Loucy (cell line): Measurements from ENCODE around the gene UPF2.

ENCODE experiments used
- H2AFZ ChIP-seq: fragments of 200-600 bp; sonication (generic); 2 replicates; pipeline ENCODE4 v1.6.0; 2016; ENCODE audit warnings: antibody characterized with exemption, mild to moderate bottlenecking, low read length, moderate library complexity
- H3F3A ChIP-seq: fragments of 200-600 bp; 2 replicates; pipeline ENCODE4 v1.6.0; 2016; ENCODE audit warnings: antibody characterized with exemption, low read depth, mild to moderate bottlenecking
- H3K27me3 ChIP-seq: fragments of 200-600 bp; sonication (generic); 2 replicates; pipeline ENCODE4 v1.6.1; 2014; ENCODE audit warnings: low read length, mild to moderate bottlenecking; ENCODE audit not compliant: insufficient read depth, poor library complexity, severe bottlenecking
- H3K36me3 ChIP-seq: fragments of 200-600 bp; sonication (generic); 2 replicates; pipeline ENCODE4 v1.6.1; 2016; ENCODE audit warnings: low read length; ENCODE audit not compliant: insufficient read depth
- H3K4me1 ChIP-seq: fragments of 200-600 bp; sonication (generic); 2 replicates; pipeline ENCODE4 v1.5.1; 2014; ENCODE audit warnings: low read length, mild to moderate bottlenecking; ENCODE audit not compliant: insufficient read depth, poor library complexity, severe bottlenecking
- H3K4me2 ChIP-seq: fragments of 200-600 bp; sonication (generic); 2 replicates; pipeline ENCODE4 v1.6.0; 2014; ENCODE audit warnings: antibody characterized with exemption, low read length, low read depth, mild to moderate bottlenecking; ENCODE audit not compliant: poor library complexity, severe bottlenecking
- H3K4me3 ChIP-seq: fragments of 200-600 bp; sonication (generic); 2 replicates; pipeline ENCODE4 v1.5.1; 2014; ENCODE audit warnings: low read length, mild to moderate bottlenecking, mixed read lengths; ENCODE audit not compliant: poor library complexity, severe bottlenecking
- H3K79me2 ChIP-seq: fragments of 200-600 bp; sonication (generic); 2 replicates; pipeline ENCODE4 v1.6.1; 2014; ENCODE audit warnings: low read length; ENCODE audit not compliant: insufficient read depth
- H3K9ac ChIP-seq: fragments of 200-600 bp; sonication (generic); 2 replicates; pipeline ENCODE4 v1.6.0; 2014; ENCODE audit warnings: mild to moderate bottlenecking, low read depth, low read length, moderate library complexity; ENCODE audit not compliant: poor library complexity, severe bottlenecking
- H3K9me2 ChIP-seq: fragments of 200-600 bp; sonication (generic); replicated peaks from 2 replicates; pipeline ENCODE4 v1.6.1; 2016; ENCODE audit warnings: low read depth, low read length, mixed read lengths
- H3K9me3 ChIP-seq: fragments of 200-600 bp; sonication (generic); 2 replicates; pipeline ENCODE4 v1.6.1; 2014; ENCODE audit warnings: mild to moderate bottlenecking, antibody characterized with exemption, low read length, low read depth; ENCODE audit not compliant: insufficient read depth
- H4K20me1 ChIP-seq: fragments of 200-600 bp; sonication (generic); 2 replicates; pipeline ENCODE4 v1.6.0; 2014; ENCODE audit warnings: antibody characterized with exemption, low read length, mild to moderate bottlenecking; ENCODE audit not compliant: insufficient read depth, poor library complexity, severe bottlenecking
- EZH2phosphoT487 ChIP-seq: fragments of 200-600 bp; IDR thresholded peaks from 2 replicates; pipeline ENCODE4 v1.6.1; 2018; ENCODE audit warnings: antibody characterized with exemption, mild to moderate bottlenecking, moderate library complexity, borderline replicate concordance
- TF ChIP-seq, protein P1 (sequence below): fragments of 200-600 bp; sonication (generic); conservative IDR thresholded peaks from 2 replicates; pipeline ENCODE4 v1.5.1; 2014; ENCODE audit warnings: mild to moderate bottlenecking, antibody characterized with exemption, low read length

UPF2 gene

DNA sequence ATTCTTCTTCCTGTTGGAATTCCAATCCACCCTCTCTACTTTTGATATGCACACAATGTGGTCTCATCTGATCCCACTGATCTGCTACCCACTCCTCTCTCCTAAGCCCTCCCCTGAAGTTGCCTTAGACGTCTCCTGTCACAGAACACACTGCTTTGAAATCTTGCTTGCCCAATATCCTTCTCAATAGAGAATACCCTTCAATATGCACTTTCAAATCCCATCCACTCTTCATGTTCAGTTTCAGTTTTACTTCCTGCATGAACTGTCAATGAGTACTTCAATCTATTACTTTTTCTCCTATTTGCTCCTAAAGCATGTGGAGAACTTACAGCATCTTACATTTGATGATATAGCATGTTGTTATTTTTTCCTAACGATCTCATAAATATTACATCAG lies 93.5 kb downstream of the UPF2 start:
- Histone ChIP-seq H2AFZ (no peak overlapping the region), H3K9me2 (no peaks in the 10 kb centered on the region), H3F3A (no peaks in the 10 kb centered on the region), H3K4me2 (no peak overlapping the region), H3K36me3 (peaks cover 48% of the 10 kb centered on the region), H3K9me3 (no peaks in the 10 kb centered on the region), H3K9ac (no peak overlapping the region), H3K27me3 (no peaks in the 10 kb centered on the region), H3K79me2 (no peaks in the 10 kb centered on the region), H3K4me3 (no peak overlapping the region), H4K20me1 (no peaks in the 10 kb centered on the region), H3K4me1 (no peaks in the 10 kb centered on the region)
- TF ChIP-seq, protein P1, sequence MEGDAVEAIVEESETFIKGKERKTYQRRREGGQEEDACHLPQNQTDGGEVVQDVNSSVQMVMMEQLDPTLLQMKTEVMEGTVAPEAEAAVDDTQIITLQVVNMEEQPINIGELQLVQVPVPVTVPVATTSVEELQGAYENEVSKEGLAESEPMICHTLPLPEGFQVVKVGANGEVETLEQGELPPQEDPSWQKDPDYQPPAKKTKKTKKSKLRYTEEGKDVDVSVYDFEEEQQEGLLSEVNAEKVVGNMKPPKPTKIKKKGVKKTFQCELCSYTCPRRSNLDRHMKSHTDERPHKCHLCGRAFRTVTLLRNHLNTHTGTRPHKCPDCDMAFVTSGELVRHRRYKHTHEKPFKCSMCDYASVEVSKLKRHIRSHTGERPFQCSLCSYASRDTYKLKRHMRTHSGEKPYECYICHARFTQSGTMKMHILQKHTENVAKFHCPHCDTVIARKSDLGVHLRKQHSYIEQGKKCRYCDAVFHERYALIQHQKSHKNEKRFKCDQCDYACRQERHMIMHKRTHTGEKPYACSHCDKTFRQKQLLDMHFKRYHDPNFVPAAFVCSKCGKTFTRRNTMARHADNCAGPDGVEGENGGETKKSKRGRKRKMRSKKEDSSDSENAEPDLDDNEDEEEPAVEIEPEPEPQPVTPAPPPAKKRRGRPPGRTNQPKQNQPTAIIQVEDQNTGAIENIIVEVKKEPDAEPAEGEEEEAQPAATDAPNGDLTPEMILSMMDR, result no peak
- TF ChIP-seq EZH2phosphoT487, result no peak

DNA sequence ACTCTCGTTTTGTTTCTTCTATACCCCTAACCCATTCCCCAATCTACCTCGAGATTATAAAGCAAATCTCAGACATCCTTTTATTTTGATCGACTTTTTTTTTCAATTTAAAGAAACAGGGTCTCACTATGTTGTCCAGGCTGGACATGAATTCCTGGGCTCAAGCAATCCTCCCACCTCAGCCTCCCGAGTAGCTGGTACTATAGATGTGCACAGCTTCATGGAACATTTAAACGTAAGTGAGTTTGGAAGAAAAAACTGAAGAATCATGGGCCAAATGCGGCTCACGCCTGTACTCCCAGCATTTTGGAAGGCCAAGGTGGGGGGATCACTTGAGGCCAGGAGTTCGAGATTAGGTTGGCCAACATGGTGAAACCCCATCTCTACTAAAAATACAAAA lies 96.0 kb downstream of the UPF2 start:
- H3K4me3 ChIP-seq, result no peak overlapping the region
- no peaks in the 10 kb centered on the region for H3K9me3 ChIP-seq
- no peaks in the 10 kb centered on the region for H3F3A ChIP-seq
- no peaks in the 10 kb centered on the region for H3K9me2 ChIP-seq
- H3K27me3 ChIP-seq, result no peaks in the 10 kb centered on the region
- H3K9ac ChIP-seq, result no peak overlapping the region
- TF ChIP-seq EZH2phosphoT487, result no peak
- TF ChIP-seq, protein P1, result no peak
- no peaks in the 10 kb centered on the region for H4K20me1 ChIP-seq
- H3K36me3 ChIP-seq, result peaks cover 56% of the 10 kb centered on the region
- H2AFZ ChIP-seq, result no peak overlapping the region
- H3K79me2 ChIP-seq, result no peaks in the 10 kb centered on the region
- no peaks in the 10 kb centered on the region for H3K4me1 ChIP-seq
- H3K4me2 ChIP-seq, result no peak overlapping the region

- Histone ChIP-seq H3K9ac (no peak overlapping the region), H3F3A (no peaks in the 10 kb centered on the region), H3K27me3 (no peaks in the 10 kb centered on the region), H3K9me2 (no peaks in the 10 kb centered on the region), H3K9me3 (no peaks in the 10 kb centered on the region), H3K4me3 (no peak overlapping the region), H3K4me2 (no peak overlapping the region), H3K4me1 (no peaks in the 10 kb centered on the region), H4K20me1 (no peaks in the 10 kb centered on the region), H3K36me3 (peaks cover 52% of the 10 kb centered on the region; the same call in 1 of the 2 replicates), H2AFZ (no peak overlapping the region), H3K79me2 (no peaks in the 10 kb centered on the region)
- TF ChIP-seq, protein P1, result no peak
Measured at GRCh38 chr10:11936389-11937152, 106.0 kb downstream of the UPF2 start.
